HL-60/S4 treated with retinoic acid at 250 ng/mL for 4 days and 3 days (cell line): ENCODE data around the gene FOXS1.

Experiments used
- in situ Hi-C: fragments of 300-500 bp; cut with MboI; formaldehyde crosslinking; loops from 2 replicates; pipeline ENCODE4 v1.7.0; 2022; ENCODE audit warnings: low sequenced_read_pairs

The FOXS1 gene

GRCh38 chr20:31803552-31804291 is 41.7 kb downstream of the FOXS1 start:
- in situ Hi-C loops, result no loop called here

- in situ Hi-C loops, result no loop called here
Observed at GRCh38 chr20:31801508-31801907, 43.9 kb downstream of the FOXS1 start.

- in situ Hi-C loops, result no loop called here
Observed at GRCh38 chr20:31797364-31797763, 48.0 kb downstream of the FOXS1 start.
